Adrenal gland (tissue), 5 donors: Measurements from ENCODE around the gene TPM4.

Experiments used
- POLR2A ChIP-seq, 2 donors: fragments of 450-650 bp; IDR thresholded peaks; one replicate each; pipeline ENCODE4 v1.6.1; 2017; ENCODE audit warnings: antibody characterized with exemption in 2 of 2, mild to moderate bottlenecking in 2 of 2, moderate library complexity in 1 of 2
- TF ChIP-seq, protein P1 (sequence below), 6 experiments: fragments of 450-650 bp in 4 of 6; fragments of 200-600 bp in 2 of 6; sonication (generic) in 1 of 6; IDR thresholded peaks; 1 replicate in 5 of 6; 2 replicates in 1 of 6; pipeline versions ENCODE4 v1.5.1 to v1.8.0; 2016 to 2021; ENCODE audit warnings: antibody characterized with exemption in 6 of 6, mild to moderate bottlenecking in 2 of 6, moderate library complexity in 1 of 6
- donor health status: DM: no; HTN: no; CAD: no.

DNA sequence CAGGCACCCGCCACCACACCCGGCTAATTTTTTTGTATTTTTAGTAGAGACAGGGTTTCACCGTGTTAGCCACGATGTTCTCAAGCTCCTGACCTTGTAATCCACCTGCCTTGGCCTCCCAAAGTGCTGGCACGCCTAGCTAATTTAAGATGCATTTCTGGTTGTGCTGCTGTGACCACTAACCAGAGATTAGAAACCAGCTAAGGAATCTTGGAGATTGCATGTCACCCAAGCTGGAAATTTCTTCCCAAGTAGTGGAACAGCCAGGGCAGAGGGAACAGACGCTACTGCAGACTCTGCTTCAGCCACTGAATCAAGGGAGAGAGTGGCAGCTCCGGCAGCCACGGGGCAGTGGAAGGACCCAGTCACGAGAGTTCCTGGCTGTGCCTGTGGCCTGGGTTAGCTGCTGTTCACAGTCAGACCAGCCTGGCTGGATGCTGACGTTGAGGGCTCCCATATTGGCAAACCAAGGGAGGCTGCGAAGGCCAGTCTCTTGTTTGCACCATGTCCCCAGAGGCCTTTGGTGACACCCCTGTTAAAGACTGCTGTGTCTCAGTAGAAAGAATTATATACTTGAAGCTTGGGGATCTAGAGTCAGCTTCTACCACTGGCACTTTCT, 7.9 kb downstream of the TPM4 start:
- TF ChIP-seq, protein P1, sequence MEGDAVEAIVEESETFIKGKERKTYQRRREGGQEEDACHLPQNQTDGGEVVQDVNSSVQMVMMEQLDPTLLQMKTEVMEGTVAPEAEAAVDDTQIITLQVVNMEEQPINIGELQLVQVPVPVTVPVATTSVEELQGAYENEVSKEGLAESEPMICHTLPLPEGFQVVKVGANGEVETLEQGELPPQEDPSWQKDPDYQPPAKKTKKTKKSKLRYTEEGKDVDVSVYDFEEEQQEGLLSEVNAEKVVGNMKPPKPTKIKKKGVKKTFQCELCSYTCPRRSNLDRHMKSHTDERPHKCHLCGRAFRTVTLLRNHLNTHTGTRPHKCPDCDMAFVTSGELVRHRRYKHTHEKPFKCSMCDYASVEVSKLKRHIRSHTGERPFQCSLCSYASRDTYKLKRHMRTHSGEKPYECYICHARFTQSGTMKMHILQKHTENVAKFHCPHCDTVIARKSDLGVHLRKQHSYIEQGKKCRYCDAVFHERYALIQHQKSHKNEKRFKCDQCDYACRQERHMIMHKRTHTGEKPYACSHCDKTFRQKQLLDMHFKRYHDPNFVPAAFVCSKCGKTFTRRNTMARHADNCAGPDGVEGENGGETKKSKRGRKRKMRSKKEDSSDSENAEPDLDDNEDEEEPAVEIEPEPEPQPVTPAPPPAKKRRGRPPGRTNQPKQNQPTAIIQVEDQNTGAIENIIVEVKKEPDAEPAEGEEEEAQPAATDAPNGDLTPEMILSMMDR (IDR thresholded peaks at IDR 0.05) = no peak
- no peak for TF ChIP-seq POLR2A (IDR thresholded peaks at IDR 0.05)
